RPMI7951 (cell line): ENCODE data around the gene TEKT3. TPM values are rescaled to one million over a fixed set of nuclear protein-coding genes. Genes with fewer than 3 reads are reported as not detected.

Experiments used
- DNase-seq: peaks from one replicate; pipeline ENCODE4 v3.0.0-alpha.2; 2012; ENCODE audit warnings: low read depth
- total RNA-seq: library from RNA; depleted of rRNA; stranded (reverse); fragments of >200 nt; shearing (Covaris generic); gene quantifications from 2 replicates; pipeline ENCODE4 v1.2.3, GENCODE V29; 2014

Gene TEKT3
- total RNA-seq, 1 experiment from 2014 or later = not detected

- peak; percentile 16 for DNase-seq
Measured at GRCh38 chr17:15350777-15351477, 9.5 kb upstream of the TEKT3 start.

- DNase-seq = no peak
Measured at GRCh38 chr17:15349119-15349518, 7.7 kb upstream of the TEKT3 start.

DNA sequence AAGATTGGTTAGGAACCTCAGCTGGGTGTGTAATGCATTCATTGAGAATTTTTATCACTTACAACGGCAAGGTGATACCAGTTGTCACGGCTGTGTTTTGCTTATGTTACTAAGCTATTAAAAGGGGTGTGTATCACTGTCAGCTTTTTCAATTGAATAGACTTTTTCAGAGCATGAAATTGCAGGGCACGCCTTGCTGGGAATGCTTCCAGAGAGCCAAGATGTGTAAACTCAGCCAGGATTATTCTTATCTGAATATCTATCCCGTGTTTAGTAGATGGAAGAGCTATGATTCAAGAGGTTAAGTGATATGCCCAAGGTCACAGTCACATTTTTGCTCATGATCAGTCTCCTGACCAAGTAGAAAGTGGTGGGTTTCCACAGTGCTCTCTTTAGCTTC, 6.6 kb upstream of the TEKT3 start:
- peak; percentile 63 for DNase-seq

GRCh38 chr17:15346066-15346595, 4.7 kb upstream of the TEKT3 start:
- no peak for DNase-seq

DNA sequence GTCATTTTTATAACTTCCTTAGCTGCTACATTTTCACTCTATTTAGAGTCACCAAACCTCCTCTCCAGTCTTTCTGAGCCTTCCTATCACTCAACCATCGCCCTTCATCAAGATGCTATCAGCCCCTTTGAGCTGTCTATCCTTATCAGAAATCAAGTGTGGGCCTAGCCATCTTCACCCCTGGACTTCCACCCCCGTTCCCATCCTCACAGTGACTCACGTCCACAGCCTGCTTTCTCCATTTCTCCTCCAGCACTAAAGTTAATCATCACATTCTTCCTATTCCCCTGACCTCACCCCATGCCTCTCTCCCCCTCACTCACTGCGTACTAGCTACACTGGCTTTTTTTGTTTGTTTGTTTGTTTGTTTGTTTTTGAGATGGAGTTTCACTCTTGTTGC, 2.4 kb upstream of the TEKT3 start:
- peak; percentile 25 for DNase-seq

DNA sequence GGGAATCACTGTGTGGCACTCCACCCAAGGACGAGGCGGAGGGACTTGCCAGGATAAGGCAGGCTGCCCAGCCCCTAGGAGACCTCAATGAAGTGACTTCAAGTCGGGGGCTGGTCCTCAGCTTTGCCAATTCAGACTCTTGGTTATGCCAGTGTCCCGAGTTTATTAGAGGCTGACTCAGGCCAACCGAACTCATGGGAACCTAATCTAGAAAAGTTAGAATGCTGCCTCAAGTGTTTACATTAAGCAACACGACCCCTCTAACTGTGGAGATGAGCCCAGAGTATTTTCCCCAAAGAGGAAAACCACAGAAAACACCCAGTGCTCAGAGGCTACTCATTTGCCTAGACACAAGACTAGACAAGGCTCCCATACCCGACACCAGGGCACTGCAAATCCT, 1.1 kb upstream of the TEKT3 start:
- no peak for DNase-seq

- DNase-seq = no peak
Measured at GRCh38 chr17:15341966-15342365, 569 bp upstream of the TEKT3 start.

DNA sequence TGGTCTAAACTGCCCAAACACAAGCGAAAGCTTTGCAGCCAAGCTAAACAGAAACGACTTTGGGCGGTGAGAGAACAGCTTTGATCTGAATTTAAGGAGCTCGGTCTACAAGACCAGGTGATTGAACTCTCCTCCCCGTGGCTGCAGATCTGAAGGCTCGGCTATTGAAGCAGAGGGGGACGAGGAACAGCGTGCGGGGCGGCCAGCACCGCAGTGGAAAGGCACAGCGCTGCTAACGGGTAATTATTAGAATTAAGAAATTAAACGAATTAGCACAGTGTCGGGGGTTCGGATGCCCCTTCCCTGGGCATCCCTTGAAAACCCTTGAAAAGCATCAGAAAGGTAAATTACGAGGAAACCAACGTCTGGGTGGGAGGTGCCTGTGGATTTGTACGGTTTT, 431 bp downstream of the TEKT3 start:
- no peak for DNase-seq

DNA sequence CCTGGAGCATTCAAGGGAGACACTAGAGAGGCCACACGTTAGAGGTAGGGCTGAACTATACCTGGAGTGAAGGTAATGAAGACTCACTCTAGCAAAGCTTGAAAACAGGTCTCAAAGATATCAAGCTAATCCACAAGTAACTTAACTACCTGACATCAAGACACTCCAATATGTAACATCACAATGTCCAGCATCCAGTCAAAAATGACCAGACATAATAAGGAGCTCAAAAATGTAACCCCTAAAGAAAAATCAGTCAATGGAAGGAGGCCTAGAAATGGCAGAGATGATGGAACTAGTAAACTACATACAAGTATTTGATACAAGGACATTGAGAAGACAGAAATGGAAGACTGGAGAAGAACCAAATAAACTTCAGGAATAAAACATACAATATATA, 6.0 kb downstream of the TEKT3 start:
- no peak for DNase-seq

- peak; percentile 5 for DNase-seq
Measured at GRCh38 chr17:15334266-15334665, 7.1 kb downstream of the TEKT3 start.

- no peak for DNase-seq
Measured at GRCh38 chr17:15332338-15332737, 9.1 kb downstream of the TEKT3 start.

DNA sequence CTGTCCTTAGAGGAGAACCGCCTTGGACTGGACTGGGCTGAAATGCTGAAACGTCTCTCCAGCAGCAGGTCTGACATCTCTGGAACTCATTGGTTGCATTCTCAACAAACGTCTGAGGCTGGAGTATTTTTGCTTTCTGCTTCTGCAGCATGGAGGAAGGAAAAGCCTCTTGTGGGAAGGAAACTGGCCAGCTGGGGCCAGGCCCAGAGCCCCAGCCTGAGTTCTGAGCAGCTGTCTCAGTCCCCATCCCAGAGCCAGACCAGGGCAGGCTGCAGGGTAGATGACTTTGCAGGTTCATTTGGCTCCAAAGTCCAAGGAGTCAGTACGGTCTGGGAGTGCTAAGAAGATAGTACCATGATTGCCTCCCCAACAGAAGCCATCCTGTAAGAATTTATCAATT, 18.3 kb downstream of the TEKT3 start:
- DNase-seq = no peak

DNA sequence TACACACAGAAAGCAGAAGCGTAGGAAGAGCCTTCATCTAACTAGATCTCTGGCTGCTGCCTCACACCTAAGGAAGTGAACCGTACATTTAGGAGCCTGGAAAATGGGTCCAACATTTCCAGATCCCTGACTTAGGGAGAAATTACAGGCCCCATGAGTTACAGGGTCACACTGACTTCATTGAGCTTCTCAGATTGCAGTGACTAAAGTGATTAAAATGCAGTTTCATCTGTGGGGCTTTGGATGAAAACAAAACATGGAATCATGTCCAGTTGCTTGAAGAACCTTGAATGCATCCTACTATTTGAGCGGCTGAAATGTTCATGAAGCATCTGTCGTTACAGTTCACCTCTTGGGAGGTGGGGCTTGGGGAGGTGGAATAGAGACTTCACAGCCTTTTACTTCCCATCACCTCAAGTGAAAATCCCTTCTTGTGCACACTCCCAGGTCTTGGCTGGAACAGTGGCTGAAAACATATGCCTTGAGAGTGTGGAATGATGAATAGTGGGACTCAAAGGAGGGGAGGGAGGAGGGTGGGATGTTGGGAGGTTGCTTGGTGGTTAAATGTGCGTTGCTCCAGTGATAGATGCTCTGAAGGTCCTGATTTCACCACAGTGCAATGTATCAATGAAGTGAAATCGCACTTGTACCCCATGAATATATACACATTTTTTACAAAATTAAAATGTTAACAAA, 19.7 kb downstream of the TEKT3 start:
- DNase-seq = no peak

DNA sequence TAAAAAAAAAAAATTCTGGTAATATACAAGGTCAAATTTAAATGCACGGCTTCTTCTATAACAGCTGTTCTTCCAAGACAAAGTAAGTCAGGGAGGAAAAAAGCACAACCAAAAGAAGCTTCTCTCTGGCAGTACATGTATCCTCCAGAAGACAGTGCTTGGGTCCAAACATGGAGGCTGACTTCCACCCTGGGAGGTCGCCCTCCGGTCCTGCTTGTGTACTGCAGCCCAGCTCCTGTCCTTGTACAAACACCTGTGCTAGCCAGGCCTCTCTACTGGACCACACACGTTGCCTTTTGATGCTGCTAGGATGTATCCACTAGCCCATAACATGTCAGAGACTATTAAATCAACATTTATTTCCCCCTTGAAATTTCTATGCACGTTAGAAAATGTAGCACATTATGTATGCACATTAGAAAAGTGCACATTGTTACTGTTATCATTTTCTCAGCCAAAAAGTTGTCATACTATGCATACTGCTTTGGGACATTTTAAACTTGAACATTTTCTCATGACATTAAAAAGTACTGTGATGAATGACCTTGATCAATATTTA, 21.9 kb downstream of the TEKT3 start:
- no peak for DNase-seq

GRCh38 chr17:15311996-15312395, 29.4 kb downstream of the TEKT3 start:
- no peak for DNase-seq

GRCh38 chr17:15309793-15310192, 31.6 kb downstream of the TEKT3 start:
- no peak for DNase-seq

DNA sequence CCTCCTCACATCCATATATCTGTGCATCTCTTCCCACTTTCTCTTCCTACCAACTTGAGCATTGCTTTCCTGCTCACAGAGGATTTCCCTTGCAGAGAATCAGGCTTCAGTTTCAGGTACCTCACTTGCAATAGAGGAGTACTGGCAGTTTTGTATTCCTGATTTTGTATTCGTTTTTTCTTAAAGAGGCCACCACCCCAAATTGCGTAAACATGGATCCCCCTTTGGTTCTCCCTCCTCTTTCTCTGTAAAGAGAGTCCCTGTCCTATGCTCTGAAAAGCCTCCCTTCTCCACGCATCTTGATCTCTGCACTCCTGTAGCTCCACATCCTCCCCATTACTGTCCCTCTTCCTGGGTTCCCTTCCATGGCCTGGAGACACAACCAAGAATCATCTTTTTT, 32.2 kb downstream of the TEKT3 start:
- no peak for DNase-seq

DNA sequence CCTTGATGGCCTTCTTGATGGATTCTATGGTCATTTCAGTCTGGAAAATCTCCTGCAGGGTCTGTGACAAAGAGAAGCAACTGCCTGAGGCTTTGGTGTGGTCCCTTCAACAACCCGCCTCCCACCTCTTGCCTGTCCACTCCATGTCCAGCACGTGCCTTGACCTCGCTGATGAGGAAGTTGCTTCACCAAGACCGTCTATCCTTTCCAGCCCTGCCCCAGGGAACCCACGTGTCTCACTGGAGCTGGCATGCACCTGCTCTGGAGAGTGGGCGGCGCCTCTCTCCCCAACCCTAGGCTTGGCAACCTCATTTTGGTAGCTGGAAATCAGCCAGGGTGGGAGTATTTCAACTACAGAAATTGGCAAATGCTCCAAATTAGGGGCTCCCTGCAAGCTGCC, 32.6 kb downstream of the TEKT3 start:
- no peak for DNase-seq

DNA sequence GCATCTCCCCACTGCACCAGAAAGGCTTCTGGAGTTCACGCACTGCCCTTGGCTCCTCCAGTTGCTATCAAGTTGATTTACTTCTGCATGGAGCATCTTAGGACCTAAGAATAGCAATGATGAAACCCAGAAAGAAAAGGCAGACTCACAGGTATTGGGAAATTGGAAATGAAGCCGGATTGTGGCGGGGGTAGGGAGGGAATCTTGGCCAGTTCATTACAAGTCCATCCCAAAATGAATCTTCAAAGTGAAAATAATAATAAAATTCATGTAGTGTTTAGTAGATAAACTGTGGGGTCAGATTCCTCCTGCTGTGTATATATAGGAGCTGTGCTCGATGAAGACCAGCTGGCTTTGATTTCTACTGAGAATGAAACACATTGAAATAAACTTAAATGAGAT, 33.7 kb downstream of the TEKT3 start:
- DNase-seq = no peak

DNA sequence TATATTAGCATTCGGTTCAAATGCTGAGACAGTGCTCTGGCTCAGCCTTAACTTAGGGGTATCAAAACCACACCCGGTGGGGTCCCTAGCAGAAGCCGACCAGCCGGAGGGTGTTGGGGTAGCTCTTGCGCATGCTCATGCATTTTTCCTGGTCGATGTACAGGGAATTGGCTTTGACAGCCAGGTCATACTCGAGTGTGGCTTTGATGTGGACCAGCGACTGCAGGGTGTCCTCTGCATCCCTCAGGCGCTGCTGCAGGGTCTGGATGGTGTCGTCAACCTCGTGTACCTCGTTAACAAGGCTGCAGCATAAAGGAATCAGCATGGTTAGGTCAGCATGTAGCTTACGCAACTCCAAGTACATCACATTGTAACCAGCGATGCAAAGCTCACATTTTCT, 37.5 kb downstream of the TEKT3 start:
- no peak for DNase-seq

DNA sequence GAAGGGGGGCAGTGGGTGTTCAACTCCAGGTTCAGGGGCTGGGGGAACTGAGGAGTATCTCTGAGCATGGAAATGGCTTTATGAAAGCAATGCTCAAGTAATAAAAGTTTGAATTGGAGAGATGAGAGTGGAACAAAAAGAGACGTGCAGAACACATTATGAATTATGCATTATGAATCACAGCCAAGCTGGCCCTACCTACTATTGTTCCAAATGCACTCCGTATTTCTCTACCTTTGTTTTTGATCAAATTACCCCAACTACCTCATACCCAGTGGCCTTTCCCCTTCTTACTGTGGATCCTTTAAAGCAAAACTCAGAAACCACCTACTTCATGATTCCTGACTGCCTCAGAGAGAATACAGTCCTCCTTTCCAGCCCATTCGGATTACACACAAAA, 38.1 kb downstream of the TEKT3 start:
- no peak for DNase-seq

DNA sequence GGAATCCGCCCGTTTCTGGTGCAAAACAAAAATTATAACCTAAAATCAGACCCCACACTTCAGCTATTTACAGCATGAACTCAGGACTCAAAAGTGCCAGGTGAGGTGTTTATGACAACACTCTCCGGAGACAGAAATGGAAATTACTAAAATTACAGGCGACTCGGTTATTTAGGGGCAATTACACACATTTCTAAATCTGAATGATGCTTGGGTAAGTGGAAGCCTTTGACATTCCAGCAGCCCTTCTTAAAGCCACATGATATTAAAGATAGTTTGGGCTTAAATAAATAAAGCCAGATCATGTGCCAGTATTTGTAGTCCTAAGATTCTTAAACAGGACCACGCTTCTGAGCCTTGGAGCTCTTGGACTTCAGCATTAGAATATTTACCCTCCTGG, 39.6 kb downstream of the TEKT3 start:
- DNase-seq = no peak

GRCh38 chr17:15298176-15298575, 43.2 kb downstream of the TEKT3 start:
- peak; percentile 70 for DNase-seq
